RWPE2 (cell line): ENCODE results near the gene KIF3B.
A peak's percentile ranks its signal among the peaks of the same experiment; 100 is the strongest.
"Not testable (repeated sequence)": the region's sequence is repeated elsewhere in the genome, so short reads cannot be mapped to it uniquely, and the experiment has no call there.

Source experiments
- ATAC-seq: fragments of 200-7000 bp; cut with Tn5 transposase; 3 replicates; pipeline ENCODE4 v1.9.1; 2021; ENCODE audit warnings: low read depth
- DNase-seq: peaks from one replicate; pipeline ENCODE4 v3.0.0-alpha.2; 2020; ENCODE audit warnings: low spot score
- H3K27ac ChIP-seq: fragments of 450-650 bp; 2 replicates; pipeline ENCODE4 v1.5.1; 2017; ENCODE audit warnings: mild to moderate bottlenecking; ENCODE audit not compliant: poor library complexity, severe bottlenecking
- H3K27me3 ChIP-seq: fragments of 250-450 bp; sonication (Bioruptor Pico); 2 replicates; pipeline ENCODE4 v1.5.1; 2021; ENCODE audit warnings: mild to moderate bottlenecking, moderate library complexity; ENCODE audit not compliant: insufficient read depth, poor library complexity, severe bottlenecking
- H3K36me3 ChIP-seq: fragments of 250-450 bp; sonication (Bioruptor Pico); 2 replicates; pipeline ENCODE4 v1.5.1; 2020; ENCODE audit warnings: low read depth, mild to moderate bottlenecking, moderate library complexity
- H3K4me1 ChIP-seq: fragments of 250-450 bp; sonication (Bioruptor Pico); 2 replicates; pipeline ENCODE4 v1.5.1; 2021; ENCODE audit warnings: mild to moderate bottlenecking, moderate library complexity; ENCODE audit not compliant: insufficient read depth, poor library complexity, severe bottlenecking
- H3K4me3 ChIP-seq: fragments of 250-450 bp; sonication (Bioruptor Pico); 2 replicates; pipeline ENCODE4 v1.5.1; 2021; ENCODE audit warnings: mild to moderate bottlenecking, moderate library complexity; ENCODE audit not compliant: severe bottlenecking
- H3K9me3 ChIP-seq: fragments of 250-450 bp; sonication (Bioruptor Pico); 2 replicates; pipeline ENCODE4 v1.5.1; 2021; ENCODE audit warnings: mild to moderate bottlenecking, moderate library complexity; ENCODE audit not compliant: severe bottlenecking
- TF ChIP-seq, protein P1 (sequence below): fragments of 450-650 bp; IDR thresholded peaks from one replicate; pipeline ENCODE4 v1.5.1; 2017; ENCODE audit warnings: mild to moderate bottlenecking, moderate library complexity; ENCODE audit not compliant: poor library complexity, severe bottlenecking

KIF3B gene

DNA sequence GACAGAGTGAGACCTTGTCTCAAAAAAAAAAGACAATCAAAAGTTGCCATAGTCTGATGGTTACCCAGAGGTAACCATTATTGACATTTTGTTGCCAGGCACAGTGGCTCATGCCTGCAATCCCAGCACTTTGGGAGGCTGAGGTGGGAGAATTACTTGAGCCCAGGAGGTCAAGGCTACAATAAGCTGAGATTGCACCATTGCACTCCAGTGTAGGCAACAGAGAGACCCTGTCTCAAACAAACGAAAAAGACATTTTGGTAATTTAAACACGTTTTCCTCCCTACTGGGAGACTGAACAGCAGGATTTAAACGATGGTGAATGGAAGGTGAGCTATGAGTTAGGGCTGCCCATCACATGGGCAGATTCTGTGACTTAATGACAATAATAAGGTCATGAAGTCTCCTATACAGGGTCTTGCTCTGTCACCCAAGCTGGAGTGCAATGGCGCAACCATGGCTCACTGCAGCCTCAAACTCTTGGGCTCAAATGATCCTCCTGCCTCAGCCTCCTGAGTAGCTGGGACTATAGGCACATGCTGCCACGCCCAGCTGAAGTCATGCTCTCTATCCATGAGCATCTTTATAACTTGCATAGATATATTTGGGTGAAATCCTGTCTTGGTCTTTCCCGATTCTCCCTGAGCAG, 76.5 kb downstream of the KIF3B start:
- H3K4me1 ChIP-seq, result peaks cover 23% of the 10 kb centered on the region
- no peak overlapping the region for H3K4me3 ChIP-seq
- ATAC-seq (no peak), DNase-seq (peak; percentile 43)
- no peaks in the 10 kb centered on the region for H3K36me3 ChIP-seq
- no peaks in the 10 kb centered on the region for H3K9me3 ChIP-seq
- H3K27me3 ChIP-seq, result no peaks in the 10 kb centered on the region
- H3K27ac ChIP-seq, result no peak overlapping the region
- TF ChIP-seq, protein P1, sequence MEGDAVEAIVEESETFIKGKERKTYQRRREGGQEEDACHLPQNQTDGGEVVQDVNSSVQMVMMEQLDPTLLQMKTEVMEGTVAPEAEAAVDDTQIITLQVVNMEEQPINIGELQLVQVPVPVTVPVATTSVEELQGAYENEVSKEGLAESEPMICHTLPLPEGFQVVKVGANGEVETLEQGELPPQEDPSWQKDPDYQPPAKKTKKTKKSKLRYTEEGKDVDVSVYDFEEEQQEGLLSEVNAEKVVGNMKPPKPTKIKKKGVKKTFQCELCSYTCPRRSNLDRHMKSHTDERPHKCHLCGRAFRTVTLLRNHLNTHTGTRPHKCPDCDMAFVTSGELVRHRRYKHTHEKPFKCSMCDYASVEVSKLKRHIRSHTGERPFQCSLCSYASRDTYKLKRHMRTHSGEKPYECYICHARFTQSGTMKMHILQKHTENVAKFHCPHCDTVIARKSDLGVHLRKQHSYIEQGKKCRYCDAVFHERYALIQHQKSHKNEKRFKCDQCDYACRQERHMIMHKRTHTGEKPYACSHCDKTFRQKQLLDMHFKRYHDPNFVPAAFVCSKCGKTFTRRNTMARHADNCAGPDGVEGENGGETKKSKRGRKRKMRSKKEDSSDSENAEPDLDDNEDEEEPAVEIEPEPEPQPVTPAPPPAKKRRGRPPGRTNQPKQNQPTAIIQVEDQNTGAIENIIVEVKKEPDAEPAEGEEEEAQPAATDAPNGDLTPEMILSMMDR, result no peak

GRCh38 chr20:32354592-32355416, 77.4 kb downstream of the KIF3B start:
- ATAC-seq (0 out of 3 replicates have a peak, but pooled peaks have one; percentile 3), DNase-seq (peak; percentile 29)
- no peaks in the 10 kb centered on the region for H3K9me3 ChIP-seq
- TF ChIP-seq, protein P1, result no peak
- no peaks in the 10 kb centered on the region for H3K27me3 ChIP-seq
- no peaks in the 10 kb centered on the region; the same call in 1 of the 2 replicates for H3K36me3 ChIP-seq
- peaks cover 23% of the 10 kb centered on the region for H3K4me1 ChIP-seq
- H3K27ac ChIP-seq, result peak overlapping the region; percentile 91
- H3K4me3 ChIP-seq, result no peak overlapping the region

DNA sequence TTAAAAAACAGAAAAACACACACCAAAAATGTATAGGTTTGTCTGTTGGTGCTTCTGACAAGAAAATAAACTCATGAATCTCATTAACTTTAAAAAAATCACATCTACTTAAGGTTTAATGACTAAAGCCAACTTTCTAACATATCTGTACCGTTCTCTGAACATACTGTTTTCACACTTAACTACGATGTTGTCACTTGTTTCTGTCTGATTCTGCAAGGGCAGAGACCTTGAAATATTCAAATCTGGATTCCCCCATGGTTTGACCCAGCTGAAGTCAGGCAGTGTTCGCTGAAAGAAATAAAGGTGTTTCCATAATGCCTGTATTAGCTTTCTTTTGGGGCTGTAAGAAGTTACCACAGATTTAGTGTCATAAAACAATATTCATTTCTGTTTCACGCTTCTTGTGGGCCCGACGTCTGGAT, 78.0 kb downstream of the KIF3B start:
- no peaks in the 10 kb centered on the region for H3K27me3 ChIP-seq
- peak overlapping the region; percentile 91 for H3K27ac ChIP-seq
- H3K36me3 ChIP-seq, result peaks cover 3% of the 10 kb centered on the region
- H3K9me3 ChIP-seq, result no peaks in the 10 kb centered on the region
- TF ChIP-seq, protein P1, result no peak
- DNase-seq, result peak; percentile 2
- H3K4me3 ChIP-seq, result no peak overlapping the region
- H3K4me1 ChIP-seq, result peaks cover 23% of the 10 kb centered on the region
- no peak for ATAC-seq

GRCh38 chr20:32355907-32356621, 78.6 kb downstream of the KIF3B start:
- not testable (repeated sequence) for H3K4me3 ChIP-seq
- peak; percentile 49 for DNase-seq

More at GRCh38 chr20:32355907-32356621, 78.6 kb downstream of the KIF3B start:
- peaks cover 23% of the 10 kb centered on the region for H3K4me1 ChIP-seq
- H3K27ac ChIP-seq, result peak overlapping the region; percentile 91
- H3K36me3 ChIP-seq, ATAC-seq, H3K27me3 ChIP-seq, H3K9me3 ChIP-seq: not testable (repeated sequence)
